Activated T-helper 17 cell treated with anti-CD3 and anti-CD28 coated beads, Interleukin-2, amount 50 U/mL, for 72 hours (primary cell): Measurements from ENCODE around the gene ACAN. TPM values are rescaled to one million over a fixed set of nuclear protein-coding genes. Genes with fewer than 3 reads are reported as not detected.

Source experiments
- ATAC-seq: fragments of 150-1000 bp; cut with Tn5 transposase; replicated peaks from 2 replicates; pipeline ENCODE4 v1.10.0; 2021; ENCODE audit warnings: mild to moderate bottlenecking, moderate library complexity
- H3K27ac Mint-ChIP-seq: one replicate; pipeline ENCODE4 v1.8.0; 2022; ENCODE audit warnings: mixed read lengths
- H3K27me3 Mint-ChIP-seq: one replicate; pipeline ENCODE4 v1.8.0; 2022; ENCODE audit warnings: mixed read lengths
- H3K36me3 Mint-ChIP-seq: one replicate; pipeline ENCODE4 v1.8.0; 2022; ENCODE audit warnings: low read depth, mild to moderate bottlenecking, mixed read lengths
- H3K4me1 Mint-ChIP-seq: one replicate; pipeline ENCODE4 v1.8.0; 2022; ENCODE audit warnings: mixed read lengths
- H3K4me3 Mint-ChIP-seq: one replicate; pipeline ENCODE4 v1.8.0; 2022; ENCODE audit warnings: mild to moderate bottlenecking, mixed read lengths
- H3K9me3 Mint-ChIP-seq: one replicate; pipeline ENCODE4 v1.8.0; 2022; ENCODE audit warnings: mixed read lengths
- total RNA-seq, 2 donors: library from RNA; stranded (reverse); gene quantifications; one replicate each; pipeline ENCODE4 v1.2.3, GENCODE V29; 2022

ACAN gene
- total RNA-seq, 2 donors from 2014 or later = not detected

DNA sequence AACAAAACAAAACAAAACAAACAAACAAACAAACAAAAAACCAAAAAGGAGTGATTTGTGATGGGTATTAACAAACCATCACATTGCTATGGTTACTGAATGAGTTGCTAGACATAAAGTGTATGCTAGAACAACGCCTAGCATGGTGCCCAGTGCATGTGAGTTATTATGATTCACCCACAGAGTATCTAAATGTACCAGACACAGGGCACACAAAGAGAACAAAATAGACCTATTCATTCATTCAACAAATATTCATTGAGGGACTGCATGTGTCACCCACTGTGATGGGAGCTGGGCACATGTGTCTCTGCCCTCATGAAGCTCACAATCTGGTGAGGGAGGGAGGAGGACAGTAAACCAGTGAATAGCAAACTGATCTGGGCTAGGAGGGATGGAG, 11.6 kb upstream of the ACAN start:
- H3K9me3 Mint-ChIP-seq = no peaks in the 10 kb centered on the region
- no peaks in the 10 kb centered on the region for H3K36me3 Mint-ChIP-seq
- H3K27ac Mint-ChIP-seq = no peak overlapping the region
- H3K4me1 Mint-ChIP-seq = no peaks in the 10 kb centered on the region
- no peak overlapping the region for H3K4me3 Mint-ChIP-seq
- H3K27me3 Mint-ChIP-seq = peaks cover 41% of the 10 kb centered on the region
- ATAC-seq = no peak

DNA sequence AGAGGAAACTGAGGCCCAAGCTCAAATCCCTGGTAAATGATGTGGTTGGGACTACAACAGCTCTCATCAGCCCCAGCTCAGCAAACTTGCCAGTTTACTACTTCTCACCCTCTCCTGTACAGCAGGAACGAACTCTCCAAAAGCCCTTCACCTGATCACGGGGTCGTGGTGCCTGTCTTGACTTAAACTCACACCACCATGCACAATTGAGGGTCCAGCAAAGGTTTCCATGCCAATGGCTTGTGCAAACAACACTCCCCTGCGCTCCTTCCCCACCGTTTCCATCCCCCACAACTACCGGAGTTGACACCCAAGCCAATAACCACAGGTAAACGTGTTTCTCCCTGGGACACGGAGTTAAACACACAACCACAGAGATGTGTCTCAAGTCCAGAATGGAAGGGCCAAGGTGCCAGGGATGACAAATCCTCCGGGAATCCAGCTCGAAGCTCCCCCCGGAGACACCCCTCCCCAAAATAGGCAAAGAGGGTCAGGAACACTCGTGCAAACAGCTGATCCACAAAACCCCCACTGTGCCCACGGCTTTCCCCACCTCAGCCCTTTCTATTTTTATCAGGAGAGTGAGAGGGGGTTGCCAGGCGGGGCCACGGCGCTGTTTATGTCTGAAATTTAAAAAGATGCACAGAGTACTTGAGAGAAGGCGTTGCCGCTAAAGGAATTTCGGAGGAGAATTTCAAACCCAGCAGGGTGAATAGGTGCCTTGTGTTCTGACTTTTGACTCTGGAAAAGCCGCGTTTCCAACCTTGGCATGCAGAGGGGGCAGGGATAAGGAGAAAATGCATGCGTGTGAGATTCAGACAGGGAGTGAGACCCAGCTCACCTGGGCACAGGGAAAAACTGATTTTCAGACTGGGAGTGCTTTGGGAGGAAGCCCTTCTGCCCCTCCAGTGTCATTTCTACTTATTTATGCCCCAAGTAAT, 10.6 kb upstream of the ACAN start:
- ATAC-seq = no peak
- Mint-ChIP-seq H3K27me3 (peaks cover 49% of the 10 kb centered on the region), H3K36me3 (no peaks in the 10 kb centered on the region), H3K27ac (no peak overlapping the region), H3K4me1 (no peaks in the 10 kb centered on the region), H3K4me3 (no peak overlapping the region), H3K9me3 (no peaks in the 10 kb centered on the region)

DNA sequence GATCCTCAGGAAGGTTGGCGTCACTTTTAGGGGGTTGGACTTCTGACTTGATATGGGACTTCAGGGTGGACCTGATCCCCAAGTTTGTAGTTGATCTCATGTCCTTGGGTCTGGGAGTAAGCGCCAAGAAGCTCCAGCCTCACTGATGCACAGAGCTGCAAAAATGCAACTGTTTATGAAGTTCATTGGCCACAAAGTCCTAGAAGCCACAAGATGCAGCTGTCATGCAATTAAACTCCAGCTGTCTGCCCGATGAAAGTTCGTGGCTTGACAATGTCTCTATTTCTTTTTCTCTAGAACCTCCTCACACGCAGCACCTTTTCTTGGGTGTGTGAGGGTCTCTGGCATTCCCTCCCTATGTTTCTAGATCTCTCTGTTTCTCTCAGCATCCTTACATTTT, 9.2 kb upstream of the ACAN start:
- Mint-ChIP-seq H3K9me3 (no peaks in the 10 kb centered on the region), H3K4me1 (no peaks in the 10 kb centered on the region), H3K27me3 (peaks cover 56% of the 10 kb centered on the region), H3K27ac (no peak overlapping the region), H3K36me3 (no peaks in the 10 kb centered on the region), H3K4me3 (no peak overlapping the region)
- ATAC-seq = no peak

DNA sequence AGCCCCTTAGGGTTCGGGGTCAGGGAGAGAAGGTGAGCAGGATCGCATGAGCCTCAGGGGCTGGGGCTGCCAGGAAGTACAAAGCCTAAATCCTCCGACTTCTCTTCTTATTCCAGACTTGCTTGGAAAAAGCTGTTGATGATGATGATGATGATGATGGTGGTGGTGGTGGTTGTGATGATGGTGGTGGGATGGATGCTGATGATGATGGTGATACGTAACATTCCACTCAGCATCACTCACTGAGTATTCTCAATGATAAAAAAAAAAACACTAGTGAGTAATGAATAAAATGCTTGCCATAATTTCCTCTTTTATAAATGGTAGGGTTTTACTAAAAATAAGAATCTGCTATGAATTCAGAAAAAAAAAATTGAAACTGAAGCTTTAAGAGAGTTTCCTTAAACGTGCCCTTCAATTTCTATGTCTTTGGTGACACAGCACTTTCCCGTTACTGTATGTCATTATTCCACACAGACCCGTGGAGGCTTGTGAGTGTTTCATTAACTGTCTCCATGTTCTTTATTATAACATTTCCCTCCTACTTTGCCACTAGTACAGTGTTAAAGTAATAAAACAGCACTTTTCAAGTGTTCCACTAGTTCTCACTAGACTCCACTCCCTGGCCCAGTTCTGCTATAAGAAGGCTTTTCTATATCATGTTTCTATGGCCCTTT, 5.4 kb upstream of the ACAN start:
- Mint-ChIP-seq H3K27ac (no peak overlapping the region), H3K27me3 (peaks cover 64% of the 10 kb centered on the region), H3K36me3 (no peaks in the 10 kb centered on the region), H3K4me3 (no peak overlapping the region), H3K9me3 (no peaks in the 10 kb centered on the region), H3K4me1 (no peaks in the 10 kb centered on the region)
- no peak for ATAC-seq

DNA sequence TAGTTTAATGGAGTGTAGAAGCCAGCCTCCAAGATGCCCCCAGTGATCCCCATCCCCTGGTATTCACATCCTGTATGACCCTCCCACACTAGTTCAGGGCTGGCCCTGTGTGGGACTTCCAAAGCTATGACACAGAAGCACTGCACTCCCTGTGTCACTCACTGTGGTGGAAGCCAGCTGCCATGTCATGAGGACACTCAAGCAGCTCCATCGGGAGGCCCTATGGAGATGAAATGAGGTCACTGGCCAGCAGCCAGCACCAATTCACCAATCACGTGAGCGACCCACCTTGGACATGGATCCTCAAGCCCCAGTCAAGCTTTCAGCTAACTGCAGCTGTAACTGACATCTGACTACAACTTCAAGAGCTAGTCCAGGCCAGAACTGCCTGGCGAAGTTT, 3.9 kb upstream of the ACAN start:
- no peak for ATAC-seq
- no peaks in the 10 kb centered on the region for H3K36me3 Mint-ChIP-seq
- H3K27me3 Mint-ChIP-seq = peaks cover 57% of the 10 kb centered on the region
- no peaks in the 10 kb centered on the region for H3K4me1 Mint-ChIP-seq
- no peaks in the 10 kb centered on the region for H3K9me3 Mint-ChIP-seq
- no peak overlapping the region for H3K4me3 Mint-ChIP-seq
- no peak overlapping the region for H3K27ac Mint-ChIP-seq

DNA sequence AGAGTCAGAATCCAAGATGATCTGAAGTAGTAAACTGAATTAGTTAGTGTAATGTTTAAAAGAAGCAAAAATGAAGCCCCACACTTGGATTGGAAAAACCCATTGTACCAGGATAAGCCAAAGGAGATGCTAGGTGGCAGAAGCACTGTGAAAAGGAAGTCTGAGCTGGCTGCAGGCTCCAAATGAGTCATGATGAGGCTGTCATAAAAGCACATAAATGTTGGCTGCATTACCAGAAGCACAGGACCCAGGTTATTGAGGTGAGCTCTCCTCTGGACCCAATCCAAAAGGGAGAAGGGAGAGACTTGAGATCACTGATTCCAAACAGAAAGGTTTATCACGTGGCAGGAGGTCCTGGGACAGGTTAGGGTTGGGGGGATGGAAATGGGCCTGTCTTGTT, 3.2 kb upstream of the ACAN start:
- Mint-ChIP-seq H3K27me3 (peaks cover 60% of the 10 kb centered on the region), H3K36me3 (no peaks in the 10 kb centered on the region), H3K27ac (no peak overlapping the region), H3K4me3 (no peak overlapping the region), H3K4me1 (no peaks in the 10 kb centered on the region), H3K9me3 (no peaks in the 10 kb centered on the region)
- ATAC-seq = no peak

DNA sequence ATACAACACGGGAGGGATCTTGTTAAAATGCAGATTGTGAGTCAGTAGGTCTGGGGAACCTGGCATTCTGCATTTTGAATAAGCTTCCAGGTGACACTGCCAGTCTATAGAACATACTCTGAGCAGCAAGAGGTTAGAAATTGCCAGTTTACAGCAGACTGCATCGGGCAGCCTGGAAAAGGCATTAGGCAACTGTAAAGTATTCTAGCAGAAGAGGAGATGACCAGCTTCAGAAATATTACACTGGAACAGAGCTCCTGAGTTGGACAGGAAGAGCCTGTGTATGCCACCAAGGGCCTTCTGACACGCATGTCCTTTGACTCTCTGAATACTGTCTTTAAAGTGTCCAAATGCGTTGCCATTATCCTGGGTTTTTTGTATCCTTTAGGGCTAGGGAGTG, 2.5 kb upstream of the ACAN start:
- Mint-ChIP-seq H3K36me3 (no peaks in the 10 kb centered on the region), H3K9me3 (no peaks in the 10 kb centered on the region), H3K4me3 (no peak overlapping the region), H3K27ac (no peak overlapping the region), H3K4me1 (no peaks in the 10 kb centered on the region), H3K27me3 (peaks cover 62% of the 10 kb centered on the region)
- ATAC-seq = no peak

DNA sequence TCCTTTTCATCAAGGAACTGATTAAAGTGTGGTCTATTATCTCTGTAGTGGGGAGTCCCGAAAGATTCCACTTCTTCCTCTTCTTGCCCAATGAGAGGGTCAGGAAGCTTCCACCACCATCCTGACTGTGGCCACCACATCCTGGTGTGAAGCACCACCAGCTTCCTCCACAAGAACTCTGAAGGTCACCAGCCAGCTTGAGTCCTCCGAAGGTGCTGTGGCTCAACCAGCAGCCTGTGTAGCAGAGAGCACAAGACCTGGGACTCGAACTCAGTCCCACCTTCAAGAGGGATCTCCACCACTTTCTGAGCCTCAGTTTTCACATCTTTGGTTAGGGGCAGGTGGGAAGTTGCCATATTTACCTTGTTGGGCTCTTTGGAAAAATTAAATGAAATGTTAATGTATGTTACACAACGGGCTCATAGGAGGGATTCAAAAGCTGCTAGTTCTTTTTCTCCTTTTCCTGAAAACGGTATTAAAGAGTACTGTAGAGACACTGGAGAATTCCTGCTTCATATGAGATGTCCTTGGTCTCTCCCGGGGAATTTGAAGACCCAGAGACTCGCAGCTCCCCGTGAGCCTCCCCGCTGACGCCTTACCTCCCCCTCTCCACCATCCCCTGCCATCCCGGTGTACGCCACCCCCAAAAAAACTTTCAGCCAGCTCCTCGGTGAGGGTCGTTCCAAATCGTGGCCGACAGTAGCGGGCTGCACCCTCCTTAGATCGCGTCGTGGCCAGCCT, 816 bp upstream of the ACAN start:
- Mint-ChIP-seq H3K36me3 (no peaks in the 10 kb centered on the region), H3K9me3 (no peaks in the 10 kb centered on the region), H3K27me3 (peaks cover 51% of the 10 kb centered on the region), H3K4me1 (no peaks in the 10 kb centered on the region), H3K4me3 (peak overlapping the region; percentile 40), H3K27ac (no peak overlapping the region)
- ATAC-seq = no peak

DNA sequence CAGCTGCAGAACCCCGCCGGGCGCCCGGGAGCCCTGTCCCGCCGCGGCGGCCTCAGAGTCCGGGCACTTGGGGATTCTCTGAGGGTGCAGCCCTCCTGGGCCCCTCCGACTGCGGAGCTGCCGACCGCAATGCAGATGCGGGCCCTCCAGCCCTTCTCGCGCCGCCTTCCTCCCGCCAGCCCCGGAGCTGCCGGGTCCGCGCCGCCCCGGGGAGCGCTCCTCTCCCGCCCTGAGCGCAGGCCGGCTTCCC, 320 bp upstream of the ACAN start:
- Mint-ChIP-seq H3K36me3 (no peaks in the 10 kb centered on the region), H3K4me3 (peak overlapping the region; percentile 40), H3K27me3 (peaks cover 52% of the 10 kb centered on the region), H3K9me3 (no peaks in the 10 kb centered on the region), H3K27ac (no peak overlapping the region), H3K4me1 (no peaks in the 10 kb centered on the region)
- ATAC-seq = no peak

DNA sequence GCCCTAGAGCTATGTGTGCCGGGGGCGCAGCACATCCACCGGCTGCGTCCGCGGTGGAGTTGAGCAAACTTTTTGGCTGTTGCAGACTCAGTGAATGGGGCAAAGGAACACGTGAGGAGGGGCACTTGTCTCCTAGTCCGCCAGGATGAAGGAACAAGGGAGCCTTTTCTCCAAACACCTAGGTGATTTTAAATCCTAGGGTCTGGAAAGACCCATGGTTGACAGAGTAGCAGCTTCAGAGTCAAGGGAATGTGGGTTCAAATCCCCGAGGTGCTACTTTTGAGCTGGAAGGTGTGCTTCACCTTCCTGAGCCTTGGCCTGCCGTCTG, 648 bp downstream of the ACAN start:
- H3K4me1 Mint-ChIP-seq = no peaks in the 10 kb centered on the region
- no peaks in the 10 kb centered on the region for H3K36me3 Mint-ChIP-seq
- no peak overlapping the region for H3K4me3 Mint-ChIP-seq
- H3K27me3 Mint-ChIP-seq = peaks cover 55% of the 10 kb centered on the region
- no peak overlapping the region for H3K27ac Mint-ChIP-seq
- ATAC-seq = no peak
- H3K9me3 Mint-ChIP-seq = no peaks in the 10 kb centered on the region

DNA sequence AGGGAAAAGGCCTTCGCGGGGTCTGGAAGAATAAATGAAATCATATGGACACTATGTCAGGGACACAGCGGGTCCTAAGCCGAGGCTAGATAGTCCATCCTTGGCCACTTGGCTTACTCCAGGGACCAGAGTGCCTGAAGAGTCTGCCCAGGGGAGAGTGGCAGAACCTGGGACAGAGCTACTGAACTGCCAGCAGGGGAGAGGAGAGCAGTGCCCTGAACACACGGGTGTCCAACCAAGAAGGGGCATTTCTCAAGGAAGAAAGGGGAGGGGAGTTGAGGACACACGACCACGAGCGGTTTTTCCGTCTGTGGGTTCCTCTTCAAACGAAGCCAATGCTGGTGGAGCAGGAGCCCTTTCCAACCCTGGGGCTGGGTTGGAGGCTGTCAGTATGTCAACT, 1.0 kb downstream of the ACAN start:
- Mint-ChIP-seq H3K9me3 (no peaks in the 10 kb centered on the region), H3K36me3 (no peaks in the 10 kb centered on the region), H3K27ac (no peak overlapping the region), H3K4me1 (no peaks in the 10 kb centered on the region), H3K27me3 (peaks cover 55% of the 10 kb centered on the region), H3K4me3 (no peak overlapping the region)
- ATAC-seq = no peak

DNA sequence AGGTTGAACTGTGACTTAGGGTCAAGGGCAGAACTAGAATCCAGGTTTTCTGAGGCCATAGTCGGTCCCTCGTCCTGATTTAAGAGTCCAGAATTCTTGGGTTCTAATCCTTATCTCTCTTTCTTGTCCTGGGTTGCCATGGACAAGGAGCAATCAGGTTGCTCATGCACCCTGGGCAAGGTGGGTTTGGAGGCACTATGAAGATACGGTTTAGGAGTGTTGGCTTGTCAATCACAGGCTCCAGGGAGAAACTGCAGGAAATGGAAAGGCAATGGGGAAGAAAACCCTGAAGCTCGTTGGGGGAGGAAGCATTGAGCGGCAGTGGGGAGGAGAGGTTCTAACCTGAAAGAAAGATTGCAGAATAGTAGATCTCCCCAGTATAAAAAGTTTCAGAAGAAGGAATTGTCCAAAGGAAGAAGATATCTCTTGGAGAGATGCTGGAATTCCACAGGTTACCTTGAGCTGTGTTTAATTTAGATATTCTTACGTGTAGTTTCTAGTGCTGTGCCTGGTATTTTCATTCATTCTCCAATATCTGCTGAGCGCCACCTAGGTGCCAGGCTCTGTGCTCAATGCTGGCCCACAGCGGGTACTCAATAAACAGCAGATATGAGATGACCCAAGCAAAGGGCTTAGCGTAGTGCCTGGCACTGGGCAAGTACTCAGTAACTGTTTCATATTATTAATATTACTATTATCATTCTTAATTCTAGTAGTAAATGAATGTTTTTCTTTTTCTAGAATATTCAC, 2.0 kb downstream of the ACAN start:
- Mint-ChIP-seq H3K36me3 (no peaks in the 10 kb centered on the region), H3K27me3 (peaks cover 50% of the 10 kb centered on the region), H3K27ac (no peak overlapping the region), H3K4me1 (no peaks in the 10 kb centered on the region), H3K9me3 (no peaks in the 10 kb centered on the region), H3K4me3 (no peak overlapping the region)
- no peak for ATAC-seq

DNA sequence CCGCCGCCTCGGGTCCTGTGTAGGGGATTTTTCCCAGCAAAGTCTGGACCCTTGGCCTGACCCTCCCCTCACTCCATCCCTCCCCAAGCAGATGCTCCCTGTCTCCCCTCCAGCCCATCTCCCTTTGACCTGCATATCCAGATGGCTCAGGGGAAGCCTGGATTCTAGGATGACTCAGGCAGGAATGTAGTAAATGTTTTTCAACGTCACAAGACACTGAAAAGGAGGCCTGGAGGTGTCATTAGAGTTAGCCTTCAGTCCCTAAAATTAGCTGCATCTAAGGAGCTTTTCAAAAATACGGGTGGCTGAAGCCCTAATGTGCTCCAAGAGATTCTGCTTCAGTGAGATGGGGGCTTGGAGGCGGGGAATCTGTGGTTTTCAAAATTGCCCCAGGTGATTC, 7.2 kb downstream of the ACAN start:
- ATAC-seq = no peak
- Mint-ChIP-seq H3K9me3 (no peaks in the 10 kb centered on the region), H3K4me3 (no peak overlapping the region), H3K4me1 (no peaks in the 10 kb centered on the region), H3K27ac (no peak overlapping the region), H3K36me3 (no peaks in the 10 kb centered on the region), H3K27me3 (peaks cover 37% of the 10 kb centered on the region)

DNA sequence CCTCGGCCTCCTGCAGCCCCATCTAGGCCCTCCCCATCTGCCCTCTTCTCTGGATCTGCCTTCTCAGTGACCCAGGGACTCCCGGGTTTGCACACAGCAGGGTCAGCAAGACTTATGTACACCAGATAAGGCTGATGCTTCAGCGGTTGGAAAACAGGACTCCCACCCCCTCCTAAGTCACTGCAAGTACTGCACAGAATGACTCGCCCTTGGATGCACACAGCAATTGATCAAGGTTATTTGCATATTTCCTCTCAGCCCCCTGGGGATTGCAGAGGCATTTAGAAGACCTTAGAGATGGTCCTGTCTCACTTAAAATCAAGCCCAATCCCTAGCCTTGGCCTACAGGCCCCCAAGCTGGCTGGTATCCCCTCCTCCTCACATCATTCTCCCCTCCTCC, 8.9 kb downstream of the ACAN start:
- Mint-ChIP-seq H3K4me3 (no peak overlapping the region), H3K4me1 (no peaks in the 10 kb centered on the region), H3K9me3 (no peaks in the 10 kb centered on the region), H3K36me3 (no peaks in the 10 kb centered on the region), H3K27ac (no peak overlapping the region), H3K27me3 (peaks cover 40% of the 10 kb centered on the region)
- no peak for ATAC-seq
